HepG2 (cell line): Measurements from ENCODE around the gene SMOC1. TPM values are rescaled to one million over a fixed set of nuclear protein-coding genes. Genes with fewer than 3 reads are reported as not detected.

ENCODE experiments used
- HINFP ChIP-seq: sonication (generic); formaldehyde crosslinking; IDR thresholded peaks from 2 replicates; pipeline ENCODE4 v1.4.0; 2020; ENCODE audit warnings: low read depth, mild to moderate bottlenecking, missing genetic modification reagents
- HNF1A ChIP-seq, 2 experiments: sonication (generic) in 1 of 2; formaldehyde crosslinking in 1 of 2; IDR thresholded peaks; 2 replicates each; pipeline versions ENCODE4 v1.4.0 to v1.6.1; 2016 to 2020; ENCODE audit warnings: borderline replicate concordance in 1 of 2, low read depth in 1 of 2, mild to moderate bottlenecking in 1 of 2, missing genetic modification reagents in 1 of 2
- MED1 ChIP-seq: sonication (generic); formaldehyde crosslinking; IDR thresholded peaks from 2 replicates; pipeline ENCODE4 v1.4.0; 2020; ENCODE audit warnings: missing genetic modification reagents
- ZNF101 ChIP-seq: sonication (generic); formaldehyde crosslinking; IDR thresholded peaks from 2 replicates; pipeline ENCODE4 v1.4.0; 2020; ENCODE audit warnings: mild to moderate bottlenecking, low read depth, missing genetic modification reagents, borderline replicate concordance
- ZNF121 ChIP-seq: sonication (generic); formaldehyde crosslinking; IDR thresholded peaks from 2 replicates; pipeline ENCODE4 v1.5.0; 2020; ENCODE audit warnings: mild to moderate bottlenecking, missing genetic modification reagents
- ZNF430 ChIP-seq: sonication (generic); formaldehyde crosslinking; IDR thresholded peaks from 2 replicates; pipeline ENCODE4 v1.9.0; 2021; ENCODE audit warnings: mild to moderate bottlenecking, missing genetic modification reagents
- ZNF512 ChIP-seq: sonication (generic); formaldehyde crosslinking; IDR thresholded peaks from 2 replicates; pipeline ENCODE4 v1.4.0; 2020; ENCODE audit warnings: mild to moderate bottlenecking, missing genetic modification reagents
- ZNF839 ChIP-seq: sonication (generic); formaldehyde crosslinking; IDR thresholded peaks from 2 replicates; pipeline ENCODE4 v1.4.0; 2020; ENCODE audit warnings: missing genetic modification reagents, mild to moderate bottlenecking, borderline replicate concordance
- polyA plus RNA-seq, 8 experiments: library from polyadenylated mRNA; depleted of rRNA in 3 of 8; stranded (reverse) in 7 of 8; unstranded in 1 of 8; fragments of >200 nt; fragmentation: Illumina TruSeq in 4 of 8; extraction: Trizol in 4 of 8; gene quantifications; 2 replicates each; pipeline versions ENCODE4 v1.2.1 to v1.2.3, GENCODE V29; 2011 to 2016; ENCODE audit warnings: low read depth in 4 of 8, missing spikeins in 1 of 8, mixed read lengths in 1 of 8; ENCODE audit not compliant: insufficient read depth in 1 of 8
- total RNA-seq, 5 experiments: library from RNA; depleted of rRNA; stranded (reverse); fragments of >200 nt; fragmentation: Illumina TruSeq; extraction: Trizol; gene quantifications; 2 replicates each; pipeline ENCODE4 v1.2.3, GENCODE V29; 2016; ENCODE audit warnings: low read depth in 1 of 5

Gene SMOC1
- total and polyA plus RNA-seq, 2 of the 13 experiments (the other 11 are each of a cell fraction or from before 2014, with no cell fraction given): 17.8 to 35.6 TPM

- TF ChIP-seq HINFP (CRISPR knock-in tag): no peak
- no peak for TF ChIP-seq ZNF121 (CRISPR knock-in tag)
- TF ChIP-seq ZNF839 (CRISPR knock-in tag): no peak
- no peak for TF ChIP-seq ZNF430 (CRISPR knock-in tag)
- TF ChIP-seq HNF1A (IDR thresholded peaks at IDR 0.05; ENCODE audit: low read depth): no peak
- TF ChIP-seq HNF1A (CRISPR knock-in tag; IDR thresholded peaks at IDR 0.05; ENCODE audit: borderline replicate concordance): no peak
- no peak for TF ChIP-seq ZNF512 (CRISPR knock-in tag)
- TF ChIP-seq ZNF101 (CRISPR knock-in tag): no peak
- no peak for TF ChIP-seq MED1 (CRISPR knock-in tag)
Observed at GRCh38 chr14:70073924-70074566, 194.8 kb downstream of the SMOC1 start (continued).
